GM12873 (cell line): ENCODE measurements around the gene ATP10D.

Experiments used
- TF ChIP-seq, protein P1 (sequence below): IDR thresholded peaks from 2 replicates; pipeline ENCODE4 v1.5.1; 2012; ENCODE audit warnings: low read depth, mild to moderate bottlenecking, moderate library complexity, low read length, control low read depth; ENCODE audit not compliant: insufficient read depth; ENCODE audit errors: missing control alignments

Gene ATP10D

DNA sequence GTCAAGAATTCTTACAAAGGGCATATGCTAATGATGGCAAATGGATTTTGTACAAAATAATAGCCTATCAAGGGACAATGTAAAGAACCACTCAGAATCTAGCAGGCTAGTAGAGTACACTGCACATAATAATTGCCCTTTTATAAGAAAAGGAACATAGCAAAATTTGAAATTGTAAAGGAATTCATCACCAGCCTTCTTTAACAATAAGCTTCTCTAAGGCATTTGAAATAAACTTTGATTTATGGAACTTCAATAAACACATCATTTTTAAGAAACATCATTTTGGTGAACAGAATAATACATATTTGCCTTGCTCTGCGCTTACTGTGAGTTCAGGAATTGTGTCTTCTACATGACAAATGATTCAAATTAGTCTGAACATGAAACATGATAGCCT, 9.7 kb upstream of the ATP10D start:
- TF ChIP-seq, protein P1, sequence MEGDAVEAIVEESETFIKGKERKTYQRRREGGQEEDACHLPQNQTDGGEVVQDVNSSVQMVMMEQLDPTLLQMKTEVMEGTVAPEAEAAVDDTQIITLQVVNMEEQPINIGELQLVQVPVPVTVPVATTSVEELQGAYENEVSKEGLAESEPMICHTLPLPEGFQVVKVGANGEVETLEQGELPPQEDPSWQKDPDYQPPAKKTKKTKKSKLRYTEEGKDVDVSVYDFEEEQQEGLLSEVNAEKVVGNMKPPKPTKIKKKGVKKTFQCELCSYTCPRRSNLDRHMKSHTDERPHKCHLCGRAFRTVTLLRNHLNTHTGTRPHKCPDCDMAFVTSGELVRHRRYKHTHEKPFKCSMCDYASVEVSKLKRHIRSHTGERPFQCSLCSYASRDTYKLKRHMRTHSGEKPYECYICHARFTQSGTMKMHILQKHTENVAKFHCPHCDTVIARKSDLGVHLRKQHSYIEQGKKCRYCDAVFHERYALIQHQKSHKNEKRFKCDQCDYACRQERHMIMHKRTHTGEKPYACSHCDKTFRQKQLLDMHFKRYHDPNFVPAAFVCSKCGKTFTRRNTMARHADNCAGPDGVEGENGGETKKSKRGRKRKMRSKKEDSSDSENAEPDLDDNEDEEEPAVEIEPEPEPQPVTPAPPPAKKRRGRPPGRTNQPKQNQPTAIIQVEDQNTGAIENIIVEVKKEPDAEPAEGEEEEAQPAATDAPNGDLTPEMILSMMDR, result no peak

DNA sequence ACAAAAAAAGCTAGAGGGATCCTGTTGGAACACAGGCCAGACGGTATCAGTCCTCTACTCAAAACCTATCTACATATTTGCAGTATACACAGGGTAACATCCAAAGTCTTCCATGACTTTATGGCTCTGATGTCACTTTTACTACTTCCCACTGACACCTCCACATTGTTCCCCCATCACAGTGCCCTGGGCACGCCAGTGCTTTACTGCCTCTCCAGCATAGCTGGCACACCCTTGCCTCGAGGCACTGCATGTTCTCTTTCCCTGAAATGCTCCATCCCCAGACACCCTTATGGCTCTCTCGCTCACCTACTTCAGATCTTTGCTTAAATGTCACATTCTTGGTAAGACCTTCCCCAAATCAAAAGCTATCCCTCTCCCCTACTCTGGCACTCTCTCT, 6.3 kb upstream of the ATP10D start:
- TF ChIP-seq, protein P1, result no peak

DNA sequence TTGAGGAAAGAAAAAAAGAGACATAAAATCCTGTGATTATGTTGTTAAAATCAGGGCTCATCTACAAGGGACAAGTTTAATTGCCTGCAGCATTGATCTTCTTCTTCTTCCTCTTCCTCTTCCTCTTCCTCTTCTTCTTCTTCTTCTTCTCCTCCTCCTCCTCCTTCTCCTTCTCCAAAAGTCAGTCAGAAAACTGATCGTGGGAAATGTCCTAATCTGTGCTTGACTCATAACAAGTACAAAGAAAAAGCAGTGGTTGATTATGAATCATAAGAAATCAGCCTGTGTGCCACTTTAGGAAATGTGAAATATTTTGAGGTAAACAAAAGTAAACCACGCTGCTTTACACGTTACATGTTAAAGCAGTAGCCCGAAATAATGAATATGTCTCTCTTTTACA, 2.7 kb upstream of the ATP10D start:
- TF ChIP-seq, protein P1, result no peak

DNA sequence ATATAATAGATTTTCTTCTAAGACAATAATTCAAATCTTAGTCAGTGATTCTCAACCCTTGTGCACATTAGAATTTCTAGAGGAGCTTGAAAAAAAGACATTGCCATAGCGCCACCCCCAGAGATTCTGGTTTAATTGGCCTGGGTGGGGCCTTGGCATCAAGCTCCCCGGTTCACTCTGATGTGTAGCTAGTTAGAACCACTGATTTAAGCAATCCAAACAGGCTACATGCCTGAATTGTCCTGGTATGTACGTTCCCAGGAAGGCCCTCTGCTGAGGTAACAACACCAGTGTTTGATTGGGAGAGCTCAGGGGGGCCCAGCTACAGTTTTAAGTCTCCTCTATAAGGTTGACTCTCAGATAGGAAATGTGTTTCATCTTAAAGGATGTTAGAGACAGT, 1.3 kb upstream of the ATP10D start:
- TF ChIP-seq, protein P1, result no peak

DNA sequence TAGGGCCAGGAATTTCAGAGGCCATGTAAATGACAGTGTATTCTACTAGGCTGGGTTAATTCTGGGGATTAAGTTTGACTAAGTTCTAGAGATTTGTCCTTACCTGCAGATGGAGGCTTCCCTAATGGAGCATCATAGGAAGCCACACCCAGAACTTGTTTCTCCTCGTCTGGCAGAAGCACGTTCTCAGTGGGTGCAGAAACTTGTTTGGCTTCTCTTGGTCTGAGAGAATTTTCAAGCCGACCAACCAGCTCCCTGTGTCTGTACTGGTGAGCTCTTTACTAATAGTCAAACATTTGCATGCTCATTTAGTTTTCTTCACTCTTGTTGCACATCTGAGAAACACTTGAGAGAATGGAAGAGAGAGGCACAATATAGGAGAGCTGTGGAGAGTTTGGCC, 907 bp upstream of the ATP10D start:
- TF ChIP-seq, protein P1, result no peak

DNA sequence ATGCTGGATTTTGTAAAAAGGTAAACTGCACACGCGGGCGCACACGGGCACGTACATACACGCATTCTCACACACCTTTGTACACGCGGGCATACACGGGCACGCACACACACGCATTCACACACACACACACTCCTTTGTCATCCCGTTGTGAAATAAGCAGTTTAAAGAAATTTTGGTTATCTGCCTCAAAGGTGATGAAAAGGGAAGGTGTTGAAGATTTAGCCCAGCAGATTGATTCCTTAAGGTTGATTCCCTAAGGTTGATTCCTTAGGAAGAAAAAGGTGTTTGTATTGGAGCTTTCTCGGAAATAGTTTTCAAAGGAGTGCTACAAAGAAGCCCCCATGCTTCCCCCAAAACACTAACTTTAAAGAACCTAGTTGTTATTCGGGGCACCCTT, 693 bp downstream of the ATP10D start:
- TF ChIP-seq, protein P1, result no peak

DNA sequence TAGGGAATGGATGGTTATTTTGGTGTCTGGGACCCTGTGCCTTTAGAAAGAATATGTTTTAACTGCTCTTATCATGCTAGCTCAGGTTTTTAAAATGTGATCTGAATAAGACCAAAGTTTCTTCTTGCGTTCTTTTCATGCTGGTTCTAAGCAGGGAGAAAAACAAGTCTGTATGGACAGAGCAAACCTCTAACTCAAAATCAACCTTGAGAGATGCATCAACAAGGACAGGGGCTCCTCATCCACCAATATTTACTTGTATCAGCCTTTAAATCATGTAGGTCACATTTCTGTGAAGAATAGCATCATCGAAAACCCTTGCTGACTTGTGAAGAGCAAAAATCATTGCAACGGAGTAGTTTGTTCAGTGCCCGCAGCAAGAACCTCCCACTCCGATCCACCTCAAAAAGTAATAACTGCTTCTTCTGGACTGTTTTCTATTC, 1.2 kb downstream of the ATP10D start:
- TF ChIP-seq, protein P1, result no peak
